ENCODE measurements around the gene GALNT17.

GALNT17 gene

DNA sequence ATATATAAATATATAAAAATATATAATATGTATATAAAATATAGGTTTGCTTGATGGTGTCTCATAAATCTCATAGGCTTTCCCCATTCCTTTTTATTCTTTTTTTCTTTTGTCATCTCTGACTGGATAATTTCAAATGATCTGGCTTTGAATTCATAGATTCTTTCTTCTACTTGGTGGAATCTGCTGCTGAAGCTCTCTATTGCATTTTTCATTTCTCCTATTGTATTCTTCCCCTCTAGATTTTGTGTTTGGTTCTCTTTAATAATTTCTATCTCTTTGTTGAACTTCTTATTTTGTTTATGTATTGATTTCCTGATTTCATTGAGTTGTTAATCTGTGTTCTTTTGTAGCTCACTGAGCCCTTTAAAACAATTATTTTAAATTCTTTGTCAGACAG is 629.4 kb downstream of the GALNT17 start:
- no peak for DNase-seq
